ENCODE data around the gene IFNL4. TPM values are rescaled to one million over a fixed set of nuclear protein-coding genes. Genes with fewer than 3 reads are reported as not detected.

Gene IFNL4
- total and polyA plus RNA-seq, 9 of the 15 experiments (the other 6 are each of a cell fraction or from before 2014, with no cell fraction given) = not detected

- TF ChIP-seq REST (IDR thresholded peaks at IDR 0.05; ENCODE audit: borderline replicate concordance) (peak; percentile 98), REST (CRISPR knock-in tag; IDR thresholded peaks at IDR 0.05; ENCODE audit: low read depth) (peak; percentile 90), ZNF24 (IDR thresholded peaks at IDR 0.05) (no peak), ZNF175 (CRISPR knock-in tag; IDR thresholded peaks at IDR 0.05; ENCODE audit: low read depth) (no peak), POLR2B (IDR thresholded peaks at IDR 0.05; ENCODE audit: low read depth, partially characterized antibody) (no peak), ZNF511 (CRISPR knock-in tag; IDR thresholded peaks at IDR 0.05) (0 out of 2 replicates have a peak, but pooled peaks have one; percentile 55), TCF7L2 (IDR thresholded peaks at IDR 0.05; ENCODE audit: low read depth, low read length) (no peak), TBL1XR1 (IDR thresholded peaks at IDR 0.05; ENCODE audit: low read length in 2 of 2) (no peak), ZNF655 (CRISPR knock-in tag; IDR thresholded peaks at IDR 0.05) (no peak), PRDM10 (IDR thresholded peaks at IDR 0.05; ENCODE audit: partially characterized antibody) (no peak), HIVEP1 (CRISPR knock-in tag; IDR thresholded peaks at IDR 0.05) (no peak)
These were observed 24.9 kb downstream of the IFNL4 start (continued) for GRCh38 chr19:39223703-39224279.

Data from K562 (cell line).